GM12864 (cell line): ENCODE results near the gene CDH4.
"Not testable (repeated sequence)": the region's sequence is repeated elsewhere in the genome, so short reads cannot be mapped to it uniquely, and the experiment has no call there.

ENCODE experiments used
- DNase-seq: peaks from one replicate; pipeline ENCODE4 v3.0.0-alpha.2; 2011; ENCODE audit warnings: low read depth
- H3K4me3 ChIP-seq: 2 replicates; pipeline ENCODE4 v1.5.1; 2011; ENCODE audit warnings: mild to moderate bottlenecking, low read depth, low read length, control low read depth
- TF ChIP-seq, protein P1 (sequence below): IDR thresholded peaks from 2 replicates; pipeline ENCODE4 v1.5.1; 2011; ENCODE audit warnings: low read depth, mild to moderate bottlenecking, moderate library complexity, low read length, control low read depth, inconsistent platforms; ENCODE audit errors: missing control alignments

Gene CDH4

DNA sequence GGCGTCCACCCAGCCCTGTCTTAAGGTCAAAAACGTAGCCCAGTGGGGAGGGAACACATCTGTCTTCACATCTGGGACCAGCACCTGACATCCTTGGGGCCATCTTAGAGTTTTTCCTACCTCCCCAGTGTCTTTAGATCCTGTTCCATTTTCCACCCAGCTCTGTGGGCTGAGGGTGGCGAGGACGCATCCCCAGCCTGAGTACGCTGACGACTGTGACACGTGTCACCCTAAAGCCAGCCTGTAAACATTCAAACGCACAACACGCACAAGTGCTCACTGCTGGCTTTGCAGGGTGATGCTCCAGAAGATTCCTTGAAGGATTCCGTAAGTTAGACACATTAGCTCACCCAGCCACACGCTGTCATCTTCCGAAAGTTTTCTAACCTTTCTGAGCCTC is 597.8 kb downstream of the CDH4 start:
- H3K4me3 ChIP-seq: no peak overlapping the region
- no peak for DNase-seq
- TF ChIP-seq, protein P1, sequence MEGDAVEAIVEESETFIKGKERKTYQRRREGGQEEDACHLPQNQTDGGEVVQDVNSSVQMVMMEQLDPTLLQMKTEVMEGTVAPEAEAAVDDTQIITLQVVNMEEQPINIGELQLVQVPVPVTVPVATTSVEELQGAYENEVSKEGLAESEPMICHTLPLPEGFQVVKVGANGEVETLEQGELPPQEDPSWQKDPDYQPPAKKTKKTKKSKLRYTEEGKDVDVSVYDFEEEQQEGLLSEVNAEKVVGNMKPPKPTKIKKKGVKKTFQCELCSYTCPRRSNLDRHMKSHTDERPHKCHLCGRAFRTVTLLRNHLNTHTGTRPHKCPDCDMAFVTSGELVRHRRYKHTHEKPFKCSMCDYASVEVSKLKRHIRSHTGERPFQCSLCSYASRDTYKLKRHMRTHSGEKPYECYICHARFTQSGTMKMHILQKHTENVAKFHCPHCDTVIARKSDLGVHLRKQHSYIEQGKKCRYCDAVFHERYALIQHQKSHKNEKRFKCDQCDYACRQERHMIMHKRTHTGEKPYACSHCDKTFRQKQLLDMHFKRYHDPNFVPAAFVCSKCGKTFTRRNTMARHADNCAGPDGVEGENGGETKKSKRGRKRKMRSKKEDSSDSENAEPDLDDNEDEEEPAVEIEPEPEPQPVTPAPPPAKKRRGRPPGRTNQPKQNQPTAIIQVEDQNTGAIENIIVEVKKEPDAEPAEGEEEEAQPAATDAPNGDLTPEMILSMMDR: no peak

DNA sequence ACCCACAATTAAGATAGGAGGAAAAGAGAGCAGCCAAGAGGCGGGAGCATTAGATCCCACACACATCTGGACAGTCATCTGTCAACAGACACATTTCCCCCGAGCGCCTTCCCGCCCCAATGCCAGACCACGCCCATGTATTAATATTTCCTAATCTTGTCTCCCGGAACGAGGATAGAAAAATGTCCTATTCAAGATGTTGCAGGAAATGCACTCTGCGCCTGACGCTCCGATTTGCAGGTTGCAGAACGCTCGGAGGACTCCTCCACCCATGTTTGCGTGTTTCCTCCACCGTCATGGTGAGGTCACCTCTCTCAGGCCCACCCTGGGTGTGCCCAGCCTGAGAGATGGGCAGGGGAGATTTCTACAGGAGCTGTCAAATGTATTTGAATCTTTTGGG is 598.4 kb downstream of the CDH4 start:
- TF ChIP-seq, protein P1: no peak
- H3K4me3 ChIP-seq: no peak overlapping the region
- DNase-seq: no peak

DNA sequence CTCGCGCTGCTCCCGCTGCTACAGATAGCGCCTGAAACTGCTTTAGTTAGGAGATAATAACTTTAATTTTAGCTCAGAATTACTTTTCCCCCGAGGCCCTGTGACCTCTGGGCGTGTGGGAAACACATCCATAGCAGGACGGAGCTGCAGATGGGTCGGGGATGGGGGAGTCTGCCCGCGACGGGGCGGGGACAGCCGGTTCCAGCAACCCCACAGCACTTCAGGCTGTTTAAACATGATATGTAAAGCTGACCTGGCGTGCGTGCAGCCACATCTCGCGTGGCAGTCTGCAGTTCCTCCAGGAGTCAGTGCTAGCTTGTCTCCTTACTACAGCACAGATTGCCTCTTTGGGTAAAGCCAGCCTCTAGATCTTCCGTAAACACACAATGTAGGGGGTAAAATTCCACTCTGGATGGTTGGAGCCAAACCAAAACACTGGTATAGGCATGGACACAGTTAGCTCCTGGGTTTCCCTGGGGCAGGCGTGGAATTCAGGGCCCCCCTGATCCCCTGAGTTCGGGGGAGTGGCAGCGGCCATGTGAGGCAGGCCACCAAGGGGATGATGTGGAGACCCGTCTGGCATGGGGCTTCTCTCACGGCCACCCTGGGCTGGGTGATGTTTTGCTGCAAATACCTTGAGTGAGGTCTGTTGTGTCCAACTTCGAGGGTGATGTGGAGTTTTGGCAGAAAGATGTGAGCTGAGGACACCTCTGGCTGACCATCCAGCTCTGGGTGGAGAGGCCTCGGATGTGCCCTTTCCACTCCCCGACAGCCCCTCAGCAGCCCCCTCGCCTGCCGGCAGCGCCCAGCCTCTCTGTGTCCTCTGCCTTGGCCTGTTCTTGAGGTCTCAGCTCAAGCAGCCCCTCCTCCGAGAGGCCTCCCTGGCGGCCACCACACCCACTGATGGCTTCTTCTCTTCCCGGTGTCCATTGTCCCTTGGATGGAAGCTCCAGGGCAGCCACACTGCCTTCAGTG is 599.2 kb downstream of the CDH4 start:
- no peak overlapping the region for H3K4me3 ChIP-seq
- TF ChIP-seq, protein P1: no peak
- DNase-seq: no peak

DNA sequence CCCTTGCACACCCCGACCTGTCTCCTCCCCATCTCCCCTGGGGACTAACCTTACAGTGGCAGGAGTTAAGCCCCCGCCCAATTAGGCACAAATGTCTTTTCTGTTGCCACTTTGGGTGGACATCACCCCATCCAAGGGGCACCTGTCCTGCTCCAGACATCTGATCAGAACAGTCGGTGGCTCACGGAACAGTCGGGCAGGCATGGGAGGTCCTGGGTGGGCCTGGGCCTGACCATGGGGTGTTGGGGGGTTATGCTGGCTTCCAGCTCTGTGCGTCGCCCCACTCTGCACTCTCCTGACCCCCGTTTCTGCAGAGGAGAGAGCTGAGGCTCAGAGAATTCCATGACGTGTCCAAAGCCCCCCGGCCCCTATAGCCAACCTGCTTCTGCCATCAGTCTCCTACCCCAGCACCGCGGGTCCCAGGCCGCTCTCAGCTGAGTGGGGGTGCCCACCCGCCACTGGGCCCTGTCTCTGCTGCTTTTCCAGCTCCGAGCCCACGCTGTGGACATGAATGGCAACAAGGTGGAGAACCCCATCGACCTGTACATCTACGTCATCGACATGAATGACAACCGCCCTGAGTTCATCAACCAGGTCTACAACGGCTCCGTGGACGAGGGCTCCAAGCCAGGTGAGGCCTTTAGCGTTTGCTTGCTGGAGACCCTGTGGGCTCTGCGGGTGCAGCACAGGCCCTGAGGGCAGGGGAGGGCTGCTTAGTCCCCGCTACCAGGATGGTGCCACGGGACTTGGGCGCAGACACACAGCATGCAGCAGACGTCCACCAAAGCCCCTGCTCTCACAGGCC is 600.4 kb downstream of the CDH4 start:
- no peak overlapping the region for H3K4me3 ChIP-seq
- TF ChIP-seq, protein P1: no peak
- no peak for DNase-seq

DNA sequence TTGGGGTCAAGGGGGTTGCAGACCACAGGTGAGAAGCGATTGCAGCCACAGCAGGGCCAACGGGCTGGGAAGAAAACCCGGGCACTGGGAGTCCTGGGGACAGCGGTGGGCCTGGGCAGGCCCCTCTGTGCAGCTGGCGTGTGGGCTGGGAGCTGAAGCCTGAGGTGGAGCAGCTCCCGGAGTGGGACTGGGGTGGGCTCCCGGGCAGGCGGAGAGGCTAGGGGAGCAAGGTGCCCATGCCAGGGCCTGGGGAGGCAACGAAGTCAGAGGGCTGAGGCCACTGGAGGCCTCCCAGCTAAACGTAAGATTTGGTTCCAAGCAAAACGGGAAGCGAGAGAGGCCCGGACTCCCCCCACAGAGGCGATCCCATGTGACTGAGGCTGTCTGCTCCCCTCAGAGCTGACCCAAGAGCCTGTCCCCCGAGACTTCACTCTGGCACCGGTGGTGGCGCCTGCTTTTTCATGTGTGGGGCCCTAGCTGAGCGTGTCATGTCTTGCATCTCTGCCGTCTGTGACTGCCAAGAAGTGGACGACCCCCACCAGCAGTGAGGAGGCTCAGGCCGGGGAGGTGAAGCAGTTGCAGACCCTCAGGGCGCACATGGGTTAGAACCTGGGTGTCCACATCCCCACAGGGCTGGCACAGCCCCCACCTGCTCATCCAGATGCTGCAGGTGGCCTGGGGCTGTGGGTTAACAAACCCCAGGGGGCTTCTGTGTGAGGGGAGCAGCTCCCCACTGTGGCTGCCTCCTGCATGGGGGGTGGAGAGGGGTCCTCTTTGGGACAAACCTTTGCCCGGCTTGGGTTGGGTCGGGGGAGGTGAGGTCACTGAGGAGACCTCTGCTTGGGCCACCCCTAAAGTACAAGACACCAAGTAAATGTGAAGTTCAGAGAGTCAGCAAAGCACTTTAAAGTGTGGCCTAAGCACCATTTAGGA is 601.3 kb downstream of the CDH4 start:
- TF ChIP-seq, protein P1: no peak
- no peak for DNase-seq
- no peak overlapping the region for H3K4me3 ChIP-seq

DNA sequence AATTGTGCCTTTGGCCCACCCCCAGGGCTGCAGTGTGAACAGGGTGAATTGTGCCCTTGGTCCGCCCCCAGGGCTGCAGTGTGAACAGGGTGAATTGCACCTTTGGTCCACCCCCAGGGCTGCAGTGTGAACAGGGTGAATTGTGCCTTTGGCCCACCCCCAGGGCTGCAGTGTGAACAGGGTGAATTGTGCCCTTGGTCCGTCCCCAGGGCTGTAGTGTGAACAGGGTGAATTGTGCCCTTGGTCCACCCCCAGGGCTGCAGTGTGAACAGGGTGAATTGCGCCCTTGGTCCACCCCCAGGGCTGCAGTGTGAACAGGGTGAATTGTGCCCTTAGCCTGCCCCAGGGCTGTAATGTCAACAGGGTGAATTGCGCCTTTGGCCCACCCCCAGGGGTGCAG is 602.5 kb downstream of the CDH4 start:
- not testable (repeated sequence) for H3K4me3 ChIP-seq, DNase-seq
